Measurements from ENCODE around the gene TMEM107.

The TMEM107 gene

GRCh38 chr17:8138672-8139371 is 37.4 kb downstream of the TMEM107 start:
- in situ Hi-C loops (cut with MboI; ENCODE audit: low sequenced_read_pairs) = no loop called here

GRCh38 chr17:8138374-8138671 is 37.9 kb downstream of the TMEM107 start:
- in situ Hi-C loops (cut with MboI; ENCODE audit: low sequenced_read_pairs) = no loop called here

GRCh38 chr17:8137645-8138373 is 38.4 kb downstream of the TMEM107 start:
- in situ Hi-C loops (cut with MboI; ENCODE audit: low sequenced_read_pairs) = no loop called here

- in situ Hi-C loops (cut with MboI; ENCODE audit: low sequenced_read_pairs) = no loop called here
Observed at GRCh38 chr17:8133941-8134340, 42.2 kb downstream of the TMEM107 start.

GRCh38 chr17:8133399-8133798 is 42.8 kb downstream of the TMEM107 start:
- in situ Hi-C loops (cut with MboI; ENCODE audit: low sequenced_read_pairs) = no loop called here

GRCh38 chr17:8131844-8132441 is 44.2 kb downstream of the TMEM107 start:
- in situ Hi-C loops (cut with MboI; ENCODE audit: low sequenced_read_pairs) = no loop called here

- in situ Hi-C loops (cut with MboI; ENCODE audit: low sequenced_read_pairs) = no loop called here
Observed at GRCh38 chr17:8128125-8128784, 47.9 kb downstream of the TMEM107 start.

- in situ Hi-C loops (cut with MboI; ENCODE audit: low sequenced_read_pairs) = no loop called here
Observed at GRCh38 chr17:8126491-8127066, 49.6 kb downstream of the TMEM107 start.

GRCh38 chr17:8125947-8126490 is 50.2 kb downstream of the TMEM107 start:
- in situ Hi-C loops (cut with MboI; ENCODE audit: low sequenced_read_pairs) = no loop called here

- in situ Hi-C loops (cut with MboI; ENCODE audit: low sequenced_read_pairs) = no loop called here
Observed at GRCh38 chr17:8125154-8125946, 50.8 kb downstream of the TMEM107 start.

- in situ Hi-C loops (cut with MboI; ENCODE audit: low sequenced_read_pairs) = no loop called here
Observed at GRCh38 chr17:8124350-8125153, 51.6 kb downstream of the TMEM107 start.

- in situ Hi-C loops (cut with MboI; ENCODE audit: low sequenced_read_pairs) = no loop called here
Observed at GRCh38 chr17:8123695-8124349, 52.4 kb downstream of the TMEM107 start, which contains the start of gene HES7. HES7 (minus strand) TSS chr17:8124106; CDS start chr17:8124084, 22 bp downstream.

- in situ Hi-C loops (cut with MboI; ENCODE audit: low sequenced_read_pairs) = no loop called here
Observed at GRCh38 chr17:8122924-8123694, 53.1 kb downstream of the TMEM107 start.

All from HL-60/S4 treated with phorbol 12-myristate 13-acetate at 8.2 ng/mL for 4 days and 3 days (cell line).